Omental fat pad (tissue), 4 donors: Measurements from ENCODE around the gene DYSF. TPM values are rescaled to one million over a fixed set of nuclear protein-coding genes. Genes with fewer than 3 reads are reported as not detected.

ENCODE experiments used
- ATAC-seq: fragments of 150-250 bp; one replicate; pipeline ENCODE4 v1.9.1; 2016; ENCODE audit warnings: mild to moderate bottlenecking, moderate library complexity; ENCODE audit not compliant: low FRiP score
- DNase-seq: peaks from one replicate; pipeline ENCODE4 v3.0.0-alpha.2; 2019; ENCODE audit warnings: low spot score
- CTCF ChIP-seq, 3 donors: fragments of 450-650 bp; IDR thresholded peaks; one replicate each; pipeline ENCODE4 v1.5.1; 2016 to 2017; ENCODE audit warnings: antibody characterized with exemption in 3 of 3, mild to moderate bottlenecking in 3 of 3, moderate library complexity in 2 of 3
- total RNA-seq, 4 donors: library from RNA; depleted of rRNA; stranded (reverse); fragments of >200 nt; gene quantifications; one replicate each; pipeline ENCODE4 v1.1.0, GENCODE V29; 2016

DYSF gene
- total RNA-seq, 4 donors from 2014 or later = 7.9 to 70.5 (median 17.8) TPM

GRCh38 chr2:71567625-71568024 lies 114.3 kb downstream of the DYSF start:
- TF ChIP-seq CTCF (IDR thresholded peaks at IDR 0.05) = no peak
- ATAC-seq (no peak), DNase-seq (no peak)

DNA sequence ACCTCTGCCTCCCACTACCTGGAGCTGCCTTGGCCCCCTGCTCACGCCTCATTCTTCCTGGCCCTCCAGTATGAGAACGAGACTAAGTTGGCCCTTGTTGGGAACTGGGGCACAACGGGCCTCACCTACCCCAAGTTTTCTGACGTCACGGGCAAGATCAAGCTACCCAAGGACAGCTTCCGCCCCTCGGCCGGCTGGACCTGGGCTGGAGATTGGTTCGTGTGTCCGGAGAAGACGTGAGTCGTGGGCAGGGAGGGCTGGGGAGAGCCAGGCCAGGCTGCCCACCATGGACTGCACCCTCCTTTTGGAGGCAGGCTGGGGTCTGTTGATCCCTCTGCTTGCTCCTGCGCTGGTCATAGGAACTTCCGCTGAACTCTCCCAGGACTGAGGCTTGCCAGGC lies 114.7 kb downstream of the DYSF start:
- DNase-seq (no peak), ATAC-seq (no peak)
- no peak for TF ChIP-seq CTCF (IDR thresholded peaks at IDR 0.05)

- ATAC-seq (no peak), DNase-seq (no peak)
- TF ChIP-seq CTCF (IDR thresholded peaks at IDR 0.05) = no peak
Observed at GRCh38 chr2:71570511-71570910, 117.2 kb downstream of the DYSF start.

- no peak for TF ChIP-seq CTCF (IDR thresholded peaks at IDR 0.05)
- DNase-seq = no peak
- ATAC-seq = no peak
Observed at GRCh38 chr2:71570951-71571460, 117.6 kb downstream of the DYSF start.

DNA sequence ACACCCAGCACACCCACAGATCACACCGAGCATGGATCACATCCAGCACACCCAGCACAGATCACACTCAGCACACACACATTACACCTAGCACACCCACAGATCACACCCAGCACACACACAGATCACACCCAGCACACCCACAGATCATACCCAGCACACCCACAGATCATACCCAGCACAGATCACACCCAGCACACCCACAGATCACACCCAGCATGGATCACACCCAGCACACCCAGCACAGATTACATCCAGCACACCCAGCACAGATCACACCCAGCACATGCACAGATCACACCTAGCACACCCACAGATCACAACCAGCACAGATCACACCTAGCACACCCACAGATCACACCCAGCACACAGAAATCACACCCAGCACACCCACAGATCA lies 118.6 kb downstream of the DYSF start:
- no peak for DNase-seq
- no peak for ATAC-seq
- no peak for TF ChIP-seq CTCF (IDR thresholded peaks at IDR 0.05)

DNA sequence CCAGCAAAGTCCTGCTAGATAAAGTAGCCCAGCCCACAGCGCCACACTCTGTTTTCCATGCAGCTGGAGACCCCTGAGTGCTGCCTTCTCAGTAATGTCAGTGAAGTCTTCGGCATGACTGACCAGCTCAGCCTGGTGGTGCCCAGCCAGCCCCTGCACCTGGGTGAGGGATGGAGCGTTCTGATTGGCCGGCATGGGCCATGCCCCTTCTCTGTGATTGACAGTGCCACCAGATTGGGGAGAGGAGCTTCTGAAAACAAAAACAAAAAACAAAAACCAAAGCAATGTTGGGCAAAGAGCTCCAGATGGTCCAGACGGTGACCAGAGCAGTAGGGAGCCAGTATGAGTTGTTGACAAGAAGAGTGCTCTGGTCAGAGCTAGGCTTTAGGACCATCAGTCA lies 122.6 kb downstream of the DYSF start:
- DNase-seq (no peak), ATAC-seq (no peak)
- TF ChIP-seq CTCF (IDR thresholded peaks at IDR 0.05) = no peak

- no peak for TF ChIP-seq CTCF (IDR thresholded peaks at IDR 0.05)
- DNase-seq (no peak), ATAC-seq (peak; percentile 33)
Observed at GRCh38 chr2:71576541-71576940, 123.2 kb downstream of the DYSF start.
